Endodermal cell (in vitro differentiated cells): ENCODE data around the gene CDAN1. TPM values are rescaled to one million over a fixed set of nuclear protein-coding genes. Genes with fewer than 3 reads are reported as not detected.
A peak's percentile ranks its signal among the peaks of the same experiment; 100 is the strongest.

Experiments used
- DNase-seq: peaks from one replicate; pipeline ENCODE4 v3.0.0-alpha.2; 2017
- H3K27ac ChIP-seq: 2 replicates; pipeline ENCODE4 v1.5.1; 2013; ENCODE audit warnings: mild to moderate bottlenecking, low read depth, low read length, moderate library complexity
- H3K27me3 ChIP-seq: 2 replicates; pipeline ENCODE4 v1.6.1; 2013; ENCODE audit warnings: mild to moderate bottlenecking, low read length, moderate library complexity; ENCODE audit not compliant: insufficient read depth, control insufficient read depth, poor library complexity, severe bottlenecking
- H3K36me3 ChIP-seq: 2 replicates; pipeline ENCODE4 v1.7.0; 2013; ENCODE audit warnings: mild to moderate bottlenecking, low read length, moderate library complexity; ENCODE audit not compliant: control insufficient read depth, insufficient read depth
- H3K4me1 ChIP-seq: one replicate; pipeline ENCODE4 v1.7.0; 2013; ENCODE audit warnings: low read length; ENCODE audit not compliant: control insufficient read depth, insufficient read depth
- H3K4me3 ChIP-seq: 2 replicates; pipeline ENCODE4 v1.5.1; 2013; ENCODE audit warnings: mild to moderate bottlenecking, low read length, moderate library complexity
- H3K9ac ChIP-seq: 2 replicates; pipeline ENCODE4 v1.6.1; 2013; ENCODE audit warnings: mild to moderate bottlenecking, low read length, moderate library complexity; ENCODE audit not compliant: poor library complexity, severe bottlenecking; ENCODE audit errors: extremely low read depth
- H3K9me3 ChIP-seq: 2 replicates; pipeline ENCODE4 v1.6.1; 2013; ENCODE audit warnings: mild to moderate bottlenecking, low read length, moderate library complexity; ENCODE audit not compliant: control insufficient read depth
- H3K27ac Mint-ChIP-seq: 2 replicates; pipeline ENCODE4 v1.8.0; 2020; ENCODE audit warnings: mixed read lengths
- H3K27me3 Mint-ChIP-seq: 2 replicates; pipeline ENCODE4 v1.8.0; 2021; ENCODE audit warnings: mild to moderate bottlenecking, mixed read lengths; ENCODE audit not compliant: insufficient read depth
- H3K36me3 Mint-ChIP-seq: 2 replicates; pipeline ENCODE4 v1.8.0; 2020; ENCODE audit warnings: low read depth, mixed read lengths
- H3K4me1 Mint-ChIP-seq: 2 replicates; pipeline ENCODE4 v1.8.0; 2020; ENCODE audit warnings: mixed read lengths
- H3K4me3 Mint-ChIP-seq: 2 replicates; pipeline ENCODE4 v1.8.0; 2020; ENCODE audit warnings: mild to moderate bottlenecking, moderate library complexity, mixed read lengths
- H3K9me3 Mint-ChIP-seq: 2 replicates; pipeline ENCODE4 v1.8.0; 2020; ENCODE audit warnings: mild to moderate bottlenecking, mixed read lengths
- CTCF ChIP-seq: fragments of 200-600 bp; sonication (generic); conservative IDR thresholded peaks from 2 replicates; pipeline ENCODE4 v1.5.0; 2021; ENCODE audit warnings: antibody characterized with exemption, mild to moderate bottlenecking
- WGBS, 2 experiments: methylation state at CpG; one replicate each; pipeline versions ENCODE4 v1.1.5 to v1.1.7; 2013; ENCODE audit warnings: missing lambda C conversion rate in 2 of 2, mixed read lengths in 1 of 2; ENCODE audit not compliant: insufficient coverage in 1 of 2, insufficient read length in 1 of 2; 5-methylcytosine and 5-hydroxymethylcytosine counted together
- total RNA-seq, 2 donors: library from RNA; stranded (reverse); fragmentation: NEBNext Ultra II Directional in 1 of 2; extraction: Animal tissue kit (Norgen Biotek cat#: 25700) in 1 of 2; gene quantifications; 2 replicates in 1 of 2; 3 replicates in 1 of 2; pipeline ENCODE4 v1.2.1, GENCODE V29; 2021

Gene CDAN1
- total RNA-seq, 2 donors from 2014 or later: 26.5 to 38.2 TPM

- Histone ChIP-seq H3K4me3 (no peak overlapping the region), H3K27ac (no peak overlapping the region), H3K9ac (no peak overlapping the region), H3K9me3 (no peaks in the 10 kb centered on the region), H3K36me3 (peaks cover 41% of the 10 kb centered on the region), H3K4me1 (peaks cover 11% of the 10 kb centered on the region), H3K27me3 (no peaks in the 10 kb centered on the region)
- peaks cover 31% of the 10 kb centered on the region for H3K36me3 Mint-ChIP-seq
- H3K27ac Mint-ChIP-seq: peak overlapping the region; percentile 76
- no peaks in the 10 kb centered on the region for H3K9me3 Mint-ChIP-seq
- TF ChIP-seq CTCF: no peak
- WGBS, 2 experiments: 56 to 60% methylated on average over 3 of the region's 3 CpGs
- H3K4me1 Mint-ChIP-seq: peaks cover 12% of the 10 kb centered on the region
- H3K4me3 Mint-ChIP-seq: no peak overlapping the region
- no peaks in the 10 kb centered on the region for H3K27me3 Mint-ChIP-seq
- DNase-seq: no peak
These were observed 15.0 kb downstream of the CDAN1 start for GRCh38 chr15:42721916-42722315.

GRCh38 chr15:42721016-42721415 is 15.9 kb downstream of the CDAN1 start:
- Mint-ChIP-seq H3K36me3 (peaks cover 30% of the 10 kb centered on the region), H3K27me3 (no peaks in the 10 kb centered on the region), H3K9me3 (no peaks in the 10 kb centered on the region), H3K4me3 (no peak overlapping the region), H3K4me1 (peaks cover 12% of the 10 kb centered on the region), H3K27ac (no peak overlapping the region)
- no peak overlapping the region for H3K27ac ChIP-seq
- TF ChIP-seq CTCF: no peak
- no peak overlapping the region for H3K9ac ChIP-seq
- no peak overlapping the region for H3K4me3 ChIP-seq
- no peaks in the 10 kb centered on the region for H3K9me3 ChIP-seq
- H3K36me3 ChIP-seq: peaks cover 32% of the 10 kb centered on the region
- peaks cover 11% of the 10 kb centered on the region for H3K4me1 ChIP-seq
- H3K27me3 ChIP-seq: no peaks in the 10 kb centered on the region
- no peak for DNase-seq
- WGBS, 2 experiments: 83% methylated on average over 6 of the region's 6 CpGs; no CpG with 5 or more reads in 1 of the 2 experiments

- WGBS, 2 experiments: 94 to 100% methylated on average over 1 to 3 of the region's 3 CpGs
- Histone ChIP-seq H3K27ac (no peak overlapping the region), H3K4me3 (no peak overlapping the region), H3K27me3 (no peaks in the 10 kb centered on the region), H3K4me1 (peaks cover 11% of the 10 kb centered on the region), H3K9ac (no peak overlapping the region), H3K9me3 (no peaks in the 10 kb centered on the region), H3K36me3 (peaks cover 25% of the 10 kb centered on the region)
- H3K27ac Mint-ChIP-seq: no peak overlapping the region
- no peak for TF ChIP-seq CTCF
- no peak for DNase-seq
- no peaks in the 10 kb centered on the region for H3K27me3 Mint-ChIP-seq
- H3K4me3 Mint-ChIP-seq: no peak overlapping the region
- H3K36me3 Mint-ChIP-seq: peaks cover 21% of the 10 kb centered on the region
- H3K9me3 Mint-ChIP-seq: no peaks in the 10 kb centered on the region
- H3K4me1 Mint-ChIP-seq: peaks cover 14% of the 10 kb centered on the region
These were observed 16.9 kb downstream of the CDAN1 start for GRCh38 chr15:42720071-42720470.
